ENCODE data around the gene NR1D2.
A peak's percentile ranks its signal among the peaks of the same experiment; 100 is the strongest.

Gene NR1D2

GRCh38 chr3:23932571-23932970 is 12.5 kb upstream of the NR1D2 start:
- no peak for DNase-seq

- DNase-seq: no peak
Measured at GRCh38 chr3:23934253-23934652, 10.8 kb upstream of the NR1D2 start.

- DNase-seq: no peak
Measured at GRCh38 chr3:23937296-23937695, 7.8 kb upstream of the NR1D2 start.

GRCh38 chr3:23938688-23939087 is 6.4 kb upstream of the NR1D2 start:
- no peak for DNase-seq

- no peak for DNase-seq
Measured at GRCh38 chr3:23940775-23941174, 4.3 kb upstream of the NR1D2 start.

- no peak for DNase-seq
Measured at GRCh38 chr3:23941440-23941839, 3.6 kb upstream of the NR1D2 start.

GRCh38 chr3:23942546-23942945 is 2.5 kb upstream of the NR1D2 start:
- no peak for DNase-seq

- DNase-seq: peak in 2 of 6 experiments; percentile 23 to 53
Measured at GRCh38 chr3:23944007-23944783, 891 bp upstream of the NR1D2 start.

GRCh38 chr3:23945663-23945912 is 502 bp downstream of the NR1D2 start:
- no peak for DNase-seq

GRCh38 chr3:23945913-23946687 is 1.0 kb downstream of the NR1D2 start:
- DNase-seq: peak; percentile 96 to 98 (median 96)

- DNase-seq: no peak
Measured at GRCh38 chr3:23948761-23949160, 3.7 kb downstream of the NR1D2 start.

- DNase-seq: no peak
Measured at GRCh38 chr3:23949784-23950183, 4.7 kb downstream of the NR1D2 start.

GRCh38 chr3:23950293-23950692 is 5.2 kb downstream of the NR1D2 start:
- DNase-seq: peak in 1 of 6 experiments; percentile 8

GRCh38 chr3:23952646-23953045 is 7.6 kb downstream of the NR1D2 start:
- no peak for DNase-seq

GRCh38 chr3:23953523-23953922 is 8.4 kb downstream of the NR1D2 start:
- no peak for DNase-seq

- DNase-seq: no peak
Measured at GRCh38 chr3:23954144-23954543, 9.1 kb downstream of the NR1D2 start.

- DNase-seq: no peak
Measured at GRCh38 chr3:23956701-23957100, 11.6 kb downstream of the NR1D2 start.

GRCh38 chr3:23959135-23959900 is 14.2 kb downstream of the NR1D2 start:
- no peak for DNase-seq

GRCh38 chr3:23960649-23961048 is 15.6 kb downstream of the NR1D2 start:
- DNase-seq: no peak

- DNase-seq: no peak
Measured at GRCh38 chr3:23961066-23961465, 16.0 kb downstream of the NR1D2 start.

GRCh38 chr3:23961913-23962312 is 16.8 kb downstream of the NR1D2 start:
- DNase-seq: no peak

GRCh38 chr3:23964537-23965235 is 19.6 kb downstream of the NR1D2 start:
- DNase-seq: no peak

- DNase-seq: no peak
Measured at GRCh38 chr3:23966328-23966727, 21.2 kb downstream of the NR1D2 start.
